ENCODE measurements around the gene OR52E6.

The OR52E6 gene

GRCh38 chr11:5841797-5842196 is at the start of gene OR52E6:
Gene OR52E6, minus strand, starts transcription at chr11:5841897. Its CDS starts 0 bp downstream, at chr11:5841897.
- Histone ChIP-seq H4K20me1 (ENCODE audit: insufficient read depth, low read length) (no peaks in the 10 kb centered on the region), H3K4me1 (ENCODE audit: insufficient read depth, low read length, severe bottlenecking) (no peaks in the 10 kb centered on the region), H3K9me3 (ENCODE audit: low read length) (no peaks in the 10 kb centered on the region), H2AFZ (ENCODE audit: low read length) (no peak within 1 kb of the TSS), H3K4me2 (ENCODE audit: low read length) (no peak within 1 kb of the TSS), H3F3A (ENCODE audit: insufficient read depth, low read length) (no peaks in the 10 kb centered on the region), H3K9ac (ENCODE audit: low read length) (no peak within 1 kb of the TSS), H3K79me2 (ENCODE audit: insufficient read depth, low read length) (no peaks in the 10 kb centered on the region), H3K9me2 (ENCODE audit: low read depth, low read length) (no peaks in the 10 kb centered on the region), H3K27me3 (ENCODE audit: insufficient read depth, low read length) (no peaks in the 10 kb centered on the region), H3K36me3 (ENCODE audit: insufficient read depth, low read length) (no peaks in the 10 kb centered on the region), H3K4me3 (ENCODE audit: low read depth, low read length, poor library complexity, severe bottlenecking) (no peak within 1 kb of the TSS), H3K27ac (ENCODE audit: low read depth, low read length, poor library complexity, severe bottlenecking) (no peak within 1 kb of the TSS)
- TF ChIP-seq EZH2 (IDR thresholded peaks at IDR 0.05; ENCODE audit: borderline replicate concordance, low read length) (no peak), CTCF (IDR thresholded peaks at IDR 0.05; ENCODE audit: low read length) (no peak)

GRCh38 chr11:5891216-5891800 is 49.6 kb upstream of the OR52E6 start:
- no peak overlapping the region for H2AFZ ChIP-seq (ENCODE audit: low read length)
- no peaks in the 10 kb centered on the region for H4K20me1 ChIP-seq (ENCODE audit: insufficient read depth, low read length)
- H3K9ac ChIP-seq (ENCODE audit: low read length): no peak overlapping the region
- H3K4me2 ChIP-seq (ENCODE audit: low read length): no peak overlapping the region
- H3K9me3 ChIP-seq (ENCODE audit: low read length): no peaks in the 10 kb centered on the region
- H3K4me1 ChIP-seq (ENCODE audit: insufficient read depth, low read length, severe bottlenecking): no peaks in the 10 kb centered on the region
- H3K36me3 ChIP-seq (ENCODE audit: insufficient read depth, low read length): no peaks in the 10 kb centered on the region
- no peaks in the 10 kb centered on the region for H3K27me3 ChIP-seq (ENCODE audit: insufficient read depth, low read length)
- TF ChIP-seq EZH2 (IDR thresholded peaks at IDR 0.05; ENCODE audit: borderline replicate concordance, low read length) (no peak), CTCF (IDR thresholded peaks at IDR 0.05; ENCODE audit: low read length) (peak; percentile 19; the same call in 1 of the 2 replicates)
- H3K4me3 ChIP-seq (ENCODE audit: low read depth, low read length, poor library complexity, severe bottlenecking): no peak overlapping the region
- no peaks in the 10 kb centered on the region for H3F3A ChIP-seq (ENCODE audit: insufficient read depth, low read length)
- H3K9me2 ChIP-seq (ENCODE audit: low read depth, low read length): no peaks in the 10 kb centered on the region
- no peaks in the 10 kb centered on the region for H3K79me2 ChIP-seq (ENCODE audit: insufficient read depth, low read length)
- no peak overlapping the region for H3K27ac ChIP-seq (ENCODE audit: low read depth, low read length, poor library complexity, severe bottlenecking)

DNA sequence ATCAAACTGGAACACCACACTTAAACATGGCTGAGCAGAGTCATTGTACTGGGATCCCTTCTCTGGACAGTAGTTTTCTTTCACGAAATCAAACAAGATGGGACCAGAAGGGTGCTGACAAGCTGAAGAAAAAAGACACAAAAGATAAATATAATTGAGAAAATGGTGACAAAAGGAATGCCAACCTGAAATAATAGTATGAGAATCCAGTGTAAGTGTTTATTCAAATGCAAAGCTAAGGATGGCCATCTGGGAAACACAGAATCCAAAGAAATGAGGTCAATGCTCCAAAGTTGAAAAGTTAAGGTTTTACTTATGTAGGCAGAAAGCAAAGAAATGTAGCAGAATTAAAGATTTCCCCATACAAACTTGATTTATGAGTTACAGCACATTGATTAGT is 46.0 kb upstream of the OR52E6 start:
- H3K4me3 ChIP-seq (ENCODE audit: low read depth, low read length, poor library complexity, severe bottlenecking): no peak overlapping the region
- H3K27ac ChIP-seq (ENCODE audit: low read depth, low read length, poor library complexity, severe bottlenecking): no peak overlapping the region
- no peaks in the 10 kb centered on the region for H3K27me3 ChIP-seq (ENCODE audit: insufficient read depth, low read length)
- H3K79me2 ChIP-seq (ENCODE audit: insufficient read depth, low read length): no peaks in the 10 kb centered on the region
- no peaks in the 10 kb centered on the region for H4K20me1 ChIP-seq (ENCODE audit: insufficient read depth, low read length)
- no peak overlapping the region for H3K4me2 ChIP-seq (ENCODE audit: low read length)
- H2AFZ ChIP-seq (ENCODE audit: low read length): no peak overlapping the region
- no peak overlapping the region for H3K9ac ChIP-seq (ENCODE audit: low read length)
- H3K36me3 ChIP-seq (ENCODE audit: insufficient read depth, low read length): no peaks in the 10 kb centered on the region
- no peaks in the 10 kb centered on the region for H3K9me2 ChIP-seq (ENCODE audit: low read depth, low read length)
- H3K9me3 ChIP-seq (ENCODE audit: low read length): no peaks in the 10 kb centered on the region
- H3K4me1 ChIP-seq (ENCODE audit: insufficient read depth, low read length, severe bottlenecking): no peaks in the 10 kb centered on the region
- H3F3A ChIP-seq (ENCODE audit: insufficient read depth, low read length): no peaks in the 10 kb centered on the region
- TF ChIP-seq CTCF (IDR thresholded peaks at IDR 0.05; ENCODE audit: low read length): no peak
- TF ChIP-seq EZH2 (IDR thresholded peaks at IDR 0.05; ENCODE audit: borderline replicate concordance, low read length): no peak
